Stimulated activated effector memory CD8-positive, alpha-beta T cell treated with anti-CD3 and anti-CD28 coated beads, Interleukin-12 subunit alpha, Interleukin-12 subunit beta, amount 100 ng/mL, for 72 hours (primary cell): ENCODE data around the gene FCHO2.
"Not testable (repeated sequence)": the region's sequence is repeated elsewhere in the genome, so short reads cannot be mapped to it uniquely, and the experiment has no call there.

Experiments
- ATAC-seq: fragments of 150-1000 bp; cut with Tn5 transposase; 2 replicates; pipeline ENCODE4 v1.10.0; 2021
- DNase-seq, 2 donors: peaks; one replicate each; pipeline ENCODE4 v3.0.0; 2021 to 2022; ENCODE audit warnings: low spot score in 2 of 2
- H3K27ac Mint-ChIP-seq: one replicate; pipeline ENCODE4 v1.8.0; 2022; ENCODE audit warnings: mild to moderate bottlenecking, mixed read lengths
- H3K36me3 Mint-ChIP-seq: one replicate; pipeline ENCODE4 v1.8.0; 2022; ENCODE audit warnings: mild to moderate bottlenecking, mixed read lengths
- H3K4me1 Mint-ChIP-seq: one replicate; pipeline ENCODE4 v1.8.0; 2022; ENCODE audit warnings: mixed read lengths
- H3K4me3 Mint-ChIP-seq: one replicate; pipeline ENCODE4 v1.8.0; 2022; ENCODE audit warnings: mild to moderate bottlenecking, mixed read lengths
- H3K9me3 Mint-ChIP-seq: one replicate; pipeline ENCODE4 v1.8.0; 2022; ENCODE audit warnings: mixed read lengths

The FCHO2 gene

GRCh38 chr5:72955768-72956323 is at the start of gene FCHO2:
Gene FCHO2, plus strand, starts transcription at chr5:72956041. Its CDS starts 56 bp downstream, at chr5:72956097.
- Mint-ChIP-seq H3K4me3 (peak within 1 kb of the TSS; percentile 93), H3K4me1 (peaks cover 27% of the 10 kb centered on the region), H3K9me3 (no peaks in the 10 kb centered on the region), H3K36me3 (peaks cover 20% of the 10 kb centered on the region), H3K27ac (peak within 1 kb of the TSS; percentile 92)
- ATAC-seq (peak; percentile 97), DNase-seq (peak; percentile 97 to 98)

- no peak overlapping the region for H3K27ac Mint-ChIP-seq
- no peak for ATAC-seq
- H3K36me3 Mint-ChIP-seq, result peaks cover 96% of the 10 kb centered on the region
- no peak overlapping the region for H3K4me3 Mint-ChIP-seq
- no peak for DNase-seq
- no peaks in the 10 kb centered on the region for H3K9me3 Mint-ChIP-seq
- no peaks in the 10 kb centered on the region for H3K4me1 Mint-ChIP-seq
Measured at GRCh38 chr5:72906806-72907205, 49.0 kb upstream of the FCHO2 start.

DNA sequence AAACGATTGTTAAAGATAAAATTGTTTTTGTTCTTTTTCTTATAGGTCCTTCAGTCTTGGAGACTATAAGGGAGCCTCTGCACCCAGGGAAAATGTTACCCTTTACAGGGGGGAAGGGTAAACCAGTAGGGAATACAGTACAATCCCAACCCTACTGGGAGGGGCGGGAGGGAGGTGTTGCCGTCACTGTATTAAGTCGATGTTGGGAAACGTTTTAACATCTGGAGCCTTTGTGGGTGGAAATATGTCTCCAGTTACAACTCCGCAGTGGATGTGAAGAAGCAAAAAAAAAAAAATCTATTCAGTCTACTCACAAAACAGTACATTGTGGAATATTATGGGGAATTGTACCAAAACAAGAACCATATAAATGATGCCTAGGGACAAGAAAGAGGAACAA is 47.2 kb upstream of the FCHO2 start:
- Mint-ChIP-seq H3K4me1 (no peaks in the 10 kb centered on the region), H3K36me3 (peaks cover 80% of the 10 kb centered on the region), H3K27ac (no peak overlapping the region), H3K9me3 (no peaks in the 10 kb centered on the region), H3K4me3 (no peak overlapping the region)
- DNase-seq (no peak), ATAC-seq (no peak)

DNA sequence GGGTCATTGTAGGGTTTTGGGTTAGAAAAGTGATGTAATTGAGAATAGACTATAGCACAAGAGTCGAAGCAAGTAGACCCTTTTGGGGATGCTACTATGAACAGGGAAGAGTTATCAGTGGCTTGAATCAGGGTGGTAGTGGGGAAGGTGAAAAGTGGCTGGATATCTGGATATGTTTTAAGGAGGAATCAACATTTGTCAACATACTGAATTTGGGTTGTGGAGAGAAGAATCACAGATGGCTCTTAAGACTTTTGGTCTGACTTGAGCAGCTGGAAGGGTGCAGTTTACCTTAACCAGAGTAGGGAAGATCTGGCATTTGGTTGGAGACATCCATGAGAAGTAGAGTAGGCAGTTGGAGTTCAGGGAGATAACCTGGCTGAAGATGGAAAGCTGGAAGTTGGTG is 38.5 kb upstream of the FCHO2 start:
- no peak overlapping the region for H3K27ac Mint-ChIP-seq

GRCh38 chr5:72920690-72921502 is 34.9 kb upstream of the FCHO2 start:
- Mint-ChIP-seq H3K4me1 (no peaks in the 10 kb centered on the region), H3K4me3 (no peak overlapping the region), H3K9me3 (no peaks in the 10 kb centered on the region), H3K27ac (no peak overlapping the region), H3K36me3 (peaks cover 4% of the 10 kb centered on the region)
- DNase-seq, result no peak
- no peak for ATAC-seq

More for the DNA sequence above, 38.5 kb upstream of the FCHO2 start:
- Mint-ChIP-seq H3K36me3 (peaks cover 5% of the 10 kb centered on the region), H3K4me3 (no peak overlapping the region), H3K4me1 (no peaks in the 10 kb centered on the region), H3K9me3 (no peaks in the 10 kb centered on the region)
- ATAC-seq, result no peak
- no peak for DNase-seq

DNA sequence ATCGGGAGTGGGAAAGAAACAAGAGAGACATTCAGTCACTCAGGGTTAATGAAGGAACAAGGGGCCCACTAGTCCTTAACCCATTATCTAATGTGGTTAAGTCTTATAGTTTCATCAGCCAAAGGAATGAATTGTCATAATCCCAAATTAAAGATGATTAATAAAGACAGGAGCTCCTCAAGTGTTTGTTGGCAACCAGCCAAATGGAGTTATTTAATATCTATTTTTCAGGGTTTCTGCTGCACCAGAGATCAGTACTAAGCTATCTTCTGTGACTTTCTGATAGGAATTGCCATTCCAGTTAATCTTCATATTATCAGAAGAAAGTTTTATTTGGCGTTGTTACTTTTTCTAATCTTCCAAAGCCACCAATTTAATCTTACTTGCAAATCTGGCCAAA is 34.0 kb upstream of the FCHO2 start:
- H3K36me3 Mint-ChIP-seq, result no peaks in the 10 kb centered on the region

DNA sequence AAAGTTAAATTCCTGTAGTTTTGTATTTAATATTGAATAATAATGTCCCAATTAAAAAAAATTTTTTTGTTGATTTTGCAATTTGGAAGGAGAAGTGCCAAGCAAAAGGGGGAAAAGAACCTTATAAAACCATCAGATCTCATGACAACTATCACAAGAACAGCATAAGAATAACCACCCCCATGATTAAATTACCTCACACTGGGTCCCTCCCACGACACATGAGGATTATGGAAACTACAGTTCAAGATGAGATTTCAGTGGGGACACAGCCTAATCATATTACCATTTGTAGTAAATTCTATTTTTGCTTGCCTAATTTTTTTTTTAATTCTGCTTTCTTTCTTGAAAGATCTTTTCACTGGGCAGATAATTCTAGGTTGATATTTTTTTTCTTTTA is 33.4 kb upstream of the FCHO2 start:
- Mint-ChIP-seq H3K4me1 (no peaks in the 10 kb centered on the region), H3K9me3 (no peaks in the 10 kb centered on the region), H3K4me3 (no peak overlapping the region), H3K36me3 (no peaks in the 10 kb centered on the region), H3K27ac (no peak overlapping the region)
- DNase-seq (no peak), ATAC-seq (no peak)

More for the DNA sequence above, 34.0 kb upstream of the FCHO2 start:
- no peaks in the 10 kb centered on the region for H3K9me3 Mint-ChIP-seq
- H3K4me1 Mint-ChIP-seq, result no peaks in the 10 kb centered on the region
- DNase-seq (no peak), ATAC-seq (no peak)
- no peak overlapping the region for H3K4me3 Mint-ChIP-seq
- no peak overlapping the region for H3K27ac Mint-ChIP-seq

- Mint-ChIP-seq H3K27ac (no peak overlapping the region), H3K9me3 (no peaks in the 10 kb centered on the region), H3K4me3 (no peak overlapping the region), H3K4me1 (no peaks in the 10 kb centered on the region), H3K36me3 (no peaks in the 10 kb centered on the region)
- no peak for DNase-seq
- no peak for ATAC-seq
Measured at GRCh38 chr5:72925336-72926010, 30.4 kb upstream of the FCHO2 start.

GRCh38 chr5:72932686-72933085 is 23.2 kb upstream of the FCHO2 start:
- H3K4me3 Mint-ChIP-seq, H3K4me1 Mint-ChIP-seq, H3K27ac Mint-ChIP-seq, H3K9me3 Mint-ChIP-seq, H3K36me3 Mint-ChIP-seq, ATAC-seq, DNase-seq: not testable (repeated sequence)

GRCh38 chr5:72934953-72935725 is 20.7 kb upstream of the FCHO2 start:
- not testable (repeated sequence) for DNase-seq, H3K36me3 Mint-ChIP-seq, ATAC-seq, H3K27ac Mint-ChIP-seq, H3K4me3 Mint-ChIP-seq, H3K9me3 Mint-ChIP-seq, H3K4me1 Mint-ChIP-seq

GRCh38 chr5:72936893-72937292 is 18.9 kb upstream of the FCHO2 start:
- ATAC-seq (no peak), DNase-seq (no peak)
- H3K36me3 Mint-ChIP-seq, result no peaks in the 10 kb centered on the region
- H3K9me3 Mint-ChIP-seq, result no peaks in the 10 kb centered on the region
- no peaks in the 10 kb centered on the region for H3K4me1 Mint-ChIP-seq
- H3K27ac Mint-ChIP-seq, result no peak overlapping the region
- no peak overlapping the region for H3K4me3 Mint-ChIP-seq

- Mint-ChIP-seq H3K27ac (no peak overlapping the region), H3K4me3 (no peak overlapping the region), H3K36me3 (no peaks in the 10 kb centered on the region), H3K4me1 (no peaks in the 10 kb centered on the region), H3K9me3 (no peaks in the 10 kb centered on the region)
- DNase-seq (no peak), ATAC-seq (no peak)
Measured at GRCh38 chr5:72937517-72938061, 18.3 kb upstream of the FCHO2 start.

DNA sequence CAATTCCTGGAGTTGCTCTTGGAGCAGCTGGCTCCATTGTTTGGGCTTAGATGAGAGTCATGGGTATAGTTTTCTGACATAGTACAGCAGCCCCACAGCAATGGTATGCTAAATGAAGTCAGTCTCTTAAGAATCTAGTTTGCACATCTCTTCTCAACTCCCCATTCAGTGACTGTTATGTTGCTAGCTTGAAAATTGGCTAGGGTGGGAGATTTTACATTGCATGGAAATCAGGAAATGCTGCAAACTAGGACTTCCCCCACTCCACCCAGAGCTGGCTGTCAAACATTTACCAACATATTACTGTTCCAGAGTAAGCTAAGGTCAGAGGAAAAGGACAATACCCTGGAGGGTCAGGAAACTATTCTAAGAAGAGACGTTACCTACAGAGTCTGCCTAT is 17.6 kb upstream of the FCHO2 start:
- DNase-seq (no peak), ATAC-seq (no peak)
- no peaks in the 10 kb centered on the region for H3K4me1 Mint-ChIP-seq
- H3K27ac Mint-ChIP-seq, result no peak overlapping the region
- no peaks in the 10 kb centered on the region for H3K36me3 Mint-ChIP-seq
- no peak overlapping the region for H3K4me3 Mint-ChIP-seq
- no peaks in the 10 kb centered on the region for H3K9me3 Mint-ChIP-seq

DNA sequence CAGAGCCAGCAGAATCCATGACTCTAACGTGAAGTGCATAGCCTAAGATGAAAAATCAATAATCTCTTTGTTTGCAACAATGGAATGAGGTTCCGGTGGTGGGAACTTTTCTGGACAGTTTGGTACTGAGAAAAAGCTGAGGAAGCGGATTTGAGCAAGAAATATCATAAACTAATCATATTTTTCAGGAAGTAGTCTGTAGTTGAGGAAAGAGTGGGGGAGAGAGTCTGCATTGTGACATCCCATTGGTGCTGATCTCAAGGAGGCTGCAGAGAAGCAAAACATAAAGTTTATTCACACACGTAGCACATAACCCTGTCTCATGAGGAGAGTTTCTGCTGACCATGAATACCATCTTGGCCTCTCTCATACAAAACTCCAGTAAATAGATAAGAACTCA is 15.8 kb upstream of the FCHO2 start:
- no peak overlapping the region for H3K4me3 Mint-ChIP-seq

GRCh38 chr5:72943307-72943706 is 12.5 kb upstream of the FCHO2 start:
- H3K36me3 Mint-ChIP-seq, result no peaks in the 10 kb centered on the region
- no peak overlapping the region for H3K4me3 Mint-ChIP-seq
- no peaks in the 10 kb centered on the region for H3K4me1 Mint-ChIP-seq
- H3K27ac Mint-ChIP-seq, result no peak overlapping the region
- ATAC-seq (no peak), DNase-seq (no peak)
- no peaks in the 10 kb centered on the region for H3K9me3 Mint-ChIP-seq

More for the DNA sequence above, 15.8 kb upstream of the FCHO2 start:
- Mint-ChIP-seq H3K27ac (no peak overlapping the region), H3K4me1 (no peaks in the 10 kb centered on the region), H3K36me3 (no peaks in the 10 kb centered on the region), H3K9me3 (no peaks in the 10 kb centered on the region)
- DNase-seq (no peak), ATAC-seq (no peak)
